IMR-90 (cell line): ENCODE data around the gene GOLGA8H.
"Not testable (repeated sequence)": the region's sequence is repeated elsewhere in the genome, so short reads cannot be mapped to it uniquely, and the experiment has no call there.

Experiments
- FOS ChIP-seq: fragments of 150-350 bp; IDR thresholded peaks from 2 replicates; pipeline ENCODE4 v1.6.1; 2016; ENCODE audit warnings: low read depth, low read length
- MAZ ChIP-seq: IDR thresholded peaks from 2 replicates; pipeline ENCODE4 v1.6.1; 2012; ENCODE audit warnings: low read depth, mild to moderate bottlenecking, low read length, improper control_type of control experiment, moderate library complexity, borderline replicate concordance
- POLR2A ChIP-seq: IDR thresholded peaks from 2 replicates; pipeline ENCODE4 v1.6.1; 2012; ENCODE audit warnings: mild to moderate bottlenecking, low read depth, low read length
- RFX5 ChIP-seq: IDR thresholded peaks from 2 replicates; pipeline ENCODE4 v1.8.0; 2012; ENCODE audit warnings: low read depth, mild to moderate bottlenecking, low read length, moderate library complexity
- TF ChIP-seq, protein P1 (sequence below): conservative IDR thresholded peaks from 2 replicates; pipeline ENCODE4 v1.5.1; 2012; ENCODE audit warnings: mild to moderate bottlenecking, low read depth, low read length, improper control_type of control experiment

DNA sequence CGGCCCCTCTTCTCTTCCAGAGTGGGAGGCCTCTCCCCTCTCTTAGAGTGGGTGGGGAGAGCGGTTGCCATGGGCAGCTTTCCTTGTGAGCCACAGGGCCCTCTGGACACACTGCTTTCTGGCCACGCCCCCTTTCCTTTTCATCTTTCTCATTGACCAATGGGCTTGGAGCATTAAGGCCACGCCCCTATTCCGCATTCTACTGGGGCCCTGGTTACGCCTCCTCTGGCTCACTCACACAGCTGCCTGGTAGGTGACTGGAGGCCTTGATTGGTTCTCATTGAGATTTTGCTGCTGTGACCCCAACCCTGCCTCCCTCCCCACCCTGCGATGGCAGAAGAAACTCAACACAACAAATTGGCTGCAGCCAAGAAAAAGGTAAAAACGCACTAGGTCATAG lies at the start of gene GOLGA8H:
- not testable (repeated sequence) for TF ChIP-seq FOS, POLR2A, MAZ, RFX5
- TF ChIP-seq, protein P1, sequence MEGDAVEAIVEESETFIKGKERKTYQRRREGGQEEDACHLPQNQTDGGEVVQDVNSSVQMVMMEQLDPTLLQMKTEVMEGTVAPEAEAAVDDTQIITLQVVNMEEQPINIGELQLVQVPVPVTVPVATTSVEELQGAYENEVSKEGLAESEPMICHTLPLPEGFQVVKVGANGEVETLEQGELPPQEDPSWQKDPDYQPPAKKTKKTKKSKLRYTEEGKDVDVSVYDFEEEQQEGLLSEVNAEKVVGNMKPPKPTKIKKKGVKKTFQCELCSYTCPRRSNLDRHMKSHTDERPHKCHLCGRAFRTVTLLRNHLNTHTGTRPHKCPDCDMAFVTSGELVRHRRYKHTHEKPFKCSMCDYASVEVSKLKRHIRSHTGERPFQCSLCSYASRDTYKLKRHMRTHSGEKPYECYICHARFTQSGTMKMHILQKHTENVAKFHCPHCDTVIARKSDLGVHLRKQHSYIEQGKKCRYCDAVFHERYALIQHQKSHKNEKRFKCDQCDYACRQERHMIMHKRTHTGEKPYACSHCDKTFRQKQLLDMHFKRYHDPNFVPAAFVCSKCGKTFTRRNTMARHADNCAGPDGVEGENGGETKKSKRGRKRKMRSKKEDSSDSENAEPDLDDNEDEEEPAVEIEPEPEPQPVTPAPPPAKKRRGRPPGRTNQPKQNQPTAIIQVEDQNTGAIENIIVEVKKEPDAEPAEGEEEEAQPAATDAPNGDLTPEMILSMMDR = not testable (repeated sequence)
